Embryonic facial prominence (tissue), 1 donor: ENCODE results near the gene SLC6A18.

Experiments used
- DNase-seq: peaks from one replicate; pipeline ENCODE4 v3.0.0-alpha.2; 2016; ENCODE audit errors: extremely low spot score

Gene SLC6A18

GRCh38 chr5:1187234-1187949 lies 37.8 kb upstream of the SLC6A18 start:
- no peak for DNase-seq

- DNase-seq = no peak
These were observed 37.2 kb upstream of the SLC6A18 start for GRCh38 chr5:1187950-1188334.

GRCh38 chr5:1188464-1188863 lies 36.7 kb upstream of the SLC6A18 start:
- DNase-seq = no peak

- DNase-seq = no peak
These were observed 35.9 kb upstream of the SLC6A18 start for GRCh38 chr5:1189269-1189668.

GRCh38 chr5:1190278-1190677 lies 34.9 kb upstream of the SLC6A18 start:
- DNase-seq = no peak

GRCh38 chr5:1190837-1191239 lies 34.3 kb upstream of the SLC6A18 start:
- DNase-seq = no peak

- DNase-seq = no peak
These were observed 32.1 kb upstream of the SLC6A18 start for GRCh38 chr5:1192971-1193590.

GRCh38 chr5:1193591-1193985 lies 31.6 kb upstream of the SLC6A18 start:
- no peak for DNase-seq

- DNase-seq = no peak
These were observed 30.8 kb upstream of the SLC6A18 start for GRCh38 chr5:1194378-1194777.

GRCh38 chr5:1195439-1195838 lies 29.7 kb upstream of the SLC6A18 start:
- no peak for DNase-seq

GRCh38 chr5:1195916-1196315 lies 29.3 kb upstream of the SLC6A18 start:
- no peak for DNase-seq

GRCh38 chr5:1196562-1196961 lies 28.6 kb upstream of the SLC6A18 start:
- DNase-seq = no peak

GRCh38 chr5:1197876-1198666 lies 27.1 kb upstream of the SLC6A18 start:
- no peak for DNase-seq

- DNase-seq = no peak
These were observed 25.9 kb upstream of the SLC6A18 start for GRCh38 chr5:1199340-1199648.

GRCh38 chr5:1199649-1200494 lies 25.3 kb upstream of the SLC6A18 start:
- DNase-seq = no peak

- no peak for DNase-seq
These were observed 24.5 kb upstream of the SLC6A18 start for GRCh38 chr5:1200495-1201326.

- DNase-seq = no peak
These were observed 23.7 kb upstream of the SLC6A18 start, which contains the start of gene SLC6A19 for GRCh38 chr5:1201327-1202025. Gene SLC6A19 (plus strand): TSS chr5:1201595. CDS start chr5:1201651, 56 bp downstream.

GRCh38 chr5:1202026-1202797 lies 23.0 kb upstream of the SLC6A18 start:
- DNase-seq = no peak

- no peak for DNase-seq
These were observed 22.4 kb upstream of the SLC6A18 start for GRCh38 chr5:1202798-1203185.
